KMS-11 (cell line): Measurements from ENCODE around the gene FBXW8.

ENCODE experiments used
- H2AFZ ChIP-seq: fragments of 200-600 bp; sonication (generic); 2 replicates; pipeline ENCODE4 v1.6.1; 2016; ENCODE audit warnings: antibody characterized with exemption, mixed run types, low read depth
- H3K27ac ChIP-seq: fragments of 200-600 bp; sonication (generic); 2 replicates; pipeline ENCODE4 v1.6.1; 2016; ENCODE audit warnings: mild to moderate bottlenecking, mixed run types
- H3K27me3 ChIP-seq: fragments of 200-600 bp; sonication (generic); 2 replicates; pipeline ENCODE4 v1.6.1; 2017; ENCODE audit warnings: mild to moderate bottlenecking, low read depth, mixed run types, moderate library complexity; ENCODE audit not compliant: insufficient read depth
- H3K36me3 ChIP-seq: fragments of 200-600 bp; sonication (generic); 2 replicates; pipeline ENCODE4 v1.6.1; 2017; ENCODE audit warnings: mild to moderate bottlenecking, mixed run types; ENCODE audit not compliant: insufficient read depth
- H3K4me1 ChIP-seq: fragments of 200-600 bp; sonication (generic); 2 replicates; pipeline ENCODE4 v1.6.1; 2016; ENCODE audit warnings: mild to moderate bottlenecking, low read depth, mixed run types; ENCODE audit not compliant: poor library complexity, severe bottlenecking
- H3K4me2 ChIP-seq: fragments of 200-600 bp; sonication (generic); 2 replicates; pipeline ENCODE4 v1.7.0; 2016; ENCODE audit warnings: mild to moderate bottlenecking, mixed run types
- H3K4me3 ChIP-seq: fragments of 200-600 bp; sonication (generic); IDR thresholded peaks from 2 replicates; pipeline ENCODE4 v1.6.1; 2017; ENCODE audit warnings: low read depth, low read length, mixed read lengths; ENCODE audit not compliant: insufficient read depth
- H3K79me2 ChIP-seq: fragments of 200-600 bp; sonication (generic); 2 replicates; pipeline ENCODE4 v1.6.1; 2016; ENCODE audit warnings: low read depth, mixed run types; ENCODE audit not compliant: insufficient read depth
- H3K9ac ChIP-seq: fragments of 200-600 bp; sonication (generic); 2 replicates; pipeline ENCODE4 v1.6.1; 2016; ENCODE audit warnings: mild to moderate bottlenecking, mixed run types
- H4K20me1 ChIP-seq: fragments of 200-600 bp; sonication (generic); 2 replicates; pipeline ENCODE4 v1.6.1; 2016; ENCODE audit warnings: mild to moderate bottlenecking, mixed run types; ENCODE audit not compliant: insufficient read depth
- CTCF ChIP-seq: fragments of 200-600 bp; sonication (generic); conservative IDR thresholded peaks from 2 replicates; pipeline ENCODE4 v1.6.1; 2017; ENCODE audit warnings: low read depth, mild to moderate bottlenecking, antibody characterized with exemption, low read length, moderate library complexity, mixed read lengths

FBXW8 gene

DNA sequence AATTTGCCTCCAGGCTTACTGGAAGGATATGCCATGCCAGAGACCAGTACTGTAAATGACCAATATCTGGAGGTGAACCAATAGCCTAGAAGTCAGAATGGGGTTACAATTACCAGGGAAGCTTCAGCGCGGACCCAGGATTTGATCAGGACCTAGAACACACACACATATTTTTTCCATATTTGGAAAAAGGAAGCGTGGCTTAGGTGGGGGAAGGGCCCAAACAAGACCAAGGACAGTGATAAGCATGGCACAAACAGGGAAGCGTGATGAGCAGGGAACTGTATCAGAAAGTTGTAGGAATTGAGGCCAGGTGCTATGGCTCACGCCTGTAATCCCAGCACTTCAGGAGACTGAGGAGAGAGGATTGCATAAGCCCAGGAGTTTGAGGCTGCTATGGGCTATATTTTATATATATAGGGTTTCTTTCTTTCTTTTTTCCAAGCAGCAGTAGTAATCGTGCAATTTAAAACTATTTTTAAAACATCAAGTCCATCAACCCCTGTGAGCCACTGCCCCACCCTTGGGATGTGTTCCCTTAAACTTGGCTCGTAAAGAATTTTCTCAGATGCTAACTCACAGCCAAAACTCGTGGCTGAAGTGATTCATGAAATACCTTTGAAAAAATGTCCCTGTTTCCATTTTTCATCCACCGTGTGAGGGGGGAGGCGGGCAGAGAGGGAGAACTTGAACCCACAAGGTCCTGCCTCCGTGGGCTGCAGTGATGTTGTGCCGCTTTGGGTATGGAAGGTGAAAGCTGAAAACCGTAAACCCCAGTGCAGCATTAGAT, 46.2 kb upstream of the FBXW8 start:
- H3K4me1 ChIP-seq, result no peaks in the 10 kb centered on the region
- no peaks in the 10 kb centered on the region for H4K20me1 ChIP-seq
- no peak overlapping the region for H3K4me3 ChIP-seq
- H3K36me3 ChIP-seq, result no peaks in the 10 kb centered on the region
- no peaks in the 10 kb centered on the region for H3K79me2 ChIP-seq
- TF ChIP-seq CTCF, result no peak
- no peak overlapping the region for H3K4me2 ChIP-seq
- no peak overlapping the region for H2AFZ ChIP-seq
- no peaks in the 10 kb centered on the region for H3K27me3 ChIP-seq
- no peak overlapping the region for H3K27ac ChIP-seq
- H3K9ac ChIP-seq, result no peak overlapping the region

DNA sequence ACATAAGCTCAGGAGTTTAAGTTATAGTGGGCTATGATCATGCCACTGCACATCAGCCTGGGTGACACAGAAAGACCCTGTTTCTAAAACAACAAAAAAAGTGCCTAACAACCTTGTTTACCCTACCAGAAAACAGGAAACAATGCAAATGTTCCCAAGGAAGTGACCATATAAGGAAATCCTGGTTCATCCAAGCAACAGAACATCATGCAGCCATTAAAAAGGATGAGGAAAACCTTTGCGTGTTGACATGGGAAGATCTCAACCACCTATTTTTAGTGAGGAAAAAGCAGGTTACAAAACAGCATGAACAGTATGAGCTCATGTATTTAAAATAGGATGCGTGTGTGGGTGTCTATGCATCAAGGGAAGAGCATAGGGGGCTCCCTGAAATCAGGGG, 43.2 kb upstream of the FBXW8 start:
- TF ChIP-seq CTCF, result no peak
- H3K79me2 ChIP-seq, result no peaks in the 10 kb centered on the region
- no peak overlapping the region for H3K4me2 ChIP-seq
- no peak overlapping the region for H3K27ac ChIP-seq
- no peaks in the 10 kb centered on the region for H3K36me3 ChIP-seq
- no peaks in the 10 kb centered on the region for H3K27me3 ChIP-seq
- H3K4me1 ChIP-seq, result no peaks in the 10 kb centered on the region
- H2AFZ ChIP-seq, result no peak overlapping the region
- H3K9ac ChIP-seq, result no peak overlapping the region
- no peak overlapping the region for H3K4me3 ChIP-seq
- no peaks in the 10 kb centered on the region for H4K20me1 ChIP-seq

DNA sequence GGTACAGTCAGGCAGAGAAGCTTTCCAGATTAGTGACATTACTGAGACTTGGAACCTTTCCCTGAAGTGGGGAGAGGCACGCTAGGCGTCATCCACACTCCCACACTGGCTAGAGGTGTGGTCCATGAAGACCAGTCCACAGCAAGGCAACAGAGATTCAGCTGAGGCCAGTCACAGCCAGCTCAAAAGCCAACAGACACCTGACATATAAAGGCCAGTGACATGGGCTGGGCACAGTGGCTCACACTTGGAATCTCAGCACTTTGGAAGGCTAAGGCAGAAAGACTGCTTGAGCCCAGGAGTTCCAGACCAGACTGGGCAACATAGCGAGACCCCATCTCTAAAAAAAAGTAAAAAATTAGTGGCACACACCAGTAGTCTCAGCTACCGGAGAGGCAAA, 40.4 kb upstream of the FBXW8 start:
- Histone ChIP-seq H4K20me1 (no peaks in the 10 kb centered on the region), H3K4me3 (no peak overlapping the region), H3K4me1 (no peaks in the 10 kb centered on the region), H3K79me2 (no peaks in the 10 kb centered on the region), H3K36me3 (no peaks in the 10 kb centered on the region), H3K9ac (no peak overlapping the region), H3K27ac (no peak overlapping the region), H2AFZ (no peak overlapping the region), H3K4me2 (no peak overlapping the region), H3K27me3 (no peaks in the 10 kb centered on the region)
- TF ChIP-seq CTCF, result no peak

- H3K9ac ChIP-seq, result no peak overlapping the region
- H2AFZ ChIP-seq, result no peak overlapping the region
- peaks cover 4% of the 10 kb centered on the region; the same call in 1 of the 2 replicates for H3K27me3 ChIP-seq
- no peaks in the 10 kb centered on the region for H3K4me1 ChIP-seq
- H3K27ac ChIP-seq, result no peak overlapping the region
- no peak overlapping the region for H3K4me3 ChIP-seq
- H4K20me1 ChIP-seq, result no peaks in the 10 kb centered on the region
- H3K79me2 ChIP-seq, result no peaks in the 10 kb centered on the region
- no peak overlapping the region for H3K4me2 ChIP-seq
- TF ChIP-seq CTCF, result no peak
- H3K36me3 ChIP-seq, result no peaks in the 10 kb centered on the region
These were observed 36.3 kb upstream of the FBXW8 start for GRCh38 chr12:116874324-116874995.
